Neuronal stem cell (in vitro differentiated cells): ENCODE results near the gene EIF1AY.
A peak's percentile ranks its signal among the peaks of the same experiment; 100 is the strongest.

Experiments
- DNase-seq: peaks from one replicate; pipeline ENCODE4 v3.0.0-alpha.2; 2013; ENCODE audit warnings: low spot score
- H2AFZ ChIP-seq: one replicate; pipeline ENCODE4 v1.6.1; 2013; ENCODE audit warnings: mild to moderate bottlenecking, low read length, inconsistent platforms
- H2AK5ac ChIP-seq: 2 replicates; pipeline ENCODE4 v1.6.1; 2013; ENCODE audit warnings: low read depth, mild to moderate bottlenecking, inconsistent platforms, low read length, moderate library complexity, mixed read lengths
- H2BK120ac ChIP-seq: 2 replicates; pipeline ENCODE4 v1.6.1; 2013; ENCODE audit warnings: low read depth, mild to moderate bottlenecking, inconsistent platforms, low read length, moderate library complexity, mixed read lengths
- H2BK12ac ChIP-seq: one replicate; pipeline ENCODE4 v1.6.1; 2013; ENCODE audit warnings: low read length, inconsistent platforms
- H2BK15ac ChIP-seq: 2 replicates; pipeline ENCODE4 v1.6.1; 2013; ENCODE audit warnings: mild to moderate bottlenecking, low read length, inconsistent platforms, mixed read lengths
- H2BK5ac ChIP-seq: one replicate; pipeline ENCODE4 v1.6.1; 2013; ENCODE audit warnings: inconsistent platforms, mild to moderate bottlenecking, low read length, moderate library complexity
- H3K14ac ChIP-seq: one replicate; pipeline ENCODE4 v1.6.1; 2013; ENCODE audit warnings: low read length, inconsistent platforms
- H3K18ac ChIP-seq: 2 replicates; pipeline ENCODE4 v1.6.1; 2013; ENCODE audit warnings: low read length, inconsistent platforms
- H3K23ac ChIP-seq: 2 replicates; pipeline ENCODE4 v1.6.1; 2013; ENCODE audit warnings: low read depth, mild to moderate bottlenecking, mixed read lengths, low read length, inconsistent platforms; ENCODE audit not compliant: poor library complexity
- H3K27ac ChIP-seq: replicated peaks from 3 replicates; pipeline ENCODE4 v1.5.1; 2013; ENCODE audit warnings: low read length, inconsistent platforms
- H3K27me3 ChIP-seq, 3 experiments: 2 replicates each; pipeline ENCODE4 v1.6.1; 2013; ENCODE audit warnings: low read length in 3 of 3, mild to moderate bottlenecking in 2 of 3, inconsistent platforms in 1 of 3, low read depth in 1 of 3, mixed read lengths in 1 of 3, moderate library complexity in 1 of 3; ENCODE audit not compliant: control insufficient read depth in 3 of 3, insufficient read depth in 3 of 3
- H3K36me3 ChIP-seq, 2 donors: replicated peaks in 1 of 2; 2 replicates each; pipeline ENCODE4 v1.6.1; 2013; ENCODE audit warnings: low read length in 2 of 2; ENCODE audit not compliant: control insufficient read depth in 2 of 2, insufficient read depth in 2 of 2
- H3K4ac ChIP-seq: 2 replicates; pipeline ENCODE4 v1.6.1; 2013; ENCODE audit warnings: inconsistent platforms, mild to moderate bottlenecking, low read length, moderate library complexity
- H3K4me1 ChIP-seq, 2 donors: 1 replicate in 1 of 2; 2 replicates in 1 of 2; pipeline ENCODE4 v1.6.1; 2013; ENCODE audit warnings: low read length in 2 of 2, low read depth in 1 of 2; ENCODE audit not compliant: control insufficient read depth in 2 of 2, insufficient read depth in 1 of 2
- H3K4me2 ChIP-seq: one replicate; pipeline ENCODE4 v1.6.1; 2013; ENCODE audit warnings: mild to moderate bottlenecking, low read length, inconsistent platforms; ENCODE audit not compliant: insufficient read depth, poor library complexity, severe bottlenecking
- H3K4me3 ChIP-seq, 2 donors: 2 replicates each; pipeline ENCODE4 v1.5.1; 2013; ENCODE audit warnings: low read length in 2 of 2, mild to moderate bottlenecking in 2 of 2, inconsistent platforms in 1 of 2, moderate library complexity in 1 of 2
- H3K79me1 ChIP-seq: one replicate; pipeline ENCODE4 v1.6.1; 2013; ENCODE audit warnings: low read depth, mild to moderate bottlenecking, inconsistent platforms, low read length, moderate library complexity
- H3K9ac ChIP-seq: one replicate; pipeline ENCODE4 v1.6.1; 2013; ENCODE audit warnings: mild to moderate bottlenecking, low read depth, low read length, inconsistent platforms; ENCODE audit not compliant: poor library complexity
- H3K9me3 ChIP-seq, 2 donors: replicated peaks in 1 of 2; 2 replicates each; pipeline versions ENCODE3 to v1.6.1; 2013; ENCODE audit warnings: low read length in 2 of 2, mild to moderate bottlenecking in 2 of 2, inconsistent platforms in 1 of 2, low read depth in 1 of 2, mixed read lengths in 1 of 2, moderate library complexity in 1 of 2; ENCODE audit not compliant: control insufficient read depth in 2 of 2, insufficient read depth in 1 of 2
- H4K8ac ChIP-seq: one replicate; pipeline ENCODE4 v1.6.1; 2013; ENCODE audit warnings: low read depth, mild to moderate bottlenecking, inconsistent platforms, low read length, moderate library complexity
- H4K91ac ChIP-seq: one replicate; pipeline ENCODE4 v1.6.1; 2013; ENCODE audit warnings: low read length, low read depth, mild to moderate bottlenecking, inconsistent platforms; ENCODE audit not compliant: poor library complexity
- WGBS, 2 donors: extraction: QIAGEN DNeasy Blood & Tissue Kit; methylation state at CpG; one replicate each; pipeline ENCODE4 v1.1.7; 2013; ENCODE audit warnings: missing lambda C conversion rate in 2 of 2, mixed read lengths in 1 of 2; ENCODE audit not compliant: insufficient read length in 2 of 2, insufficient replicate concordance in 1 of 2; ENCODE audit errors: extremely low coverage in 2 of 2; 5-methylcytosine and 5-hydroxymethylcytosine counted together

Gene EIF1AY

GRCh38 chrY:20571306-20571705, 4.3 kb upstream of the EIF1AY start:
- H3K36me3 ChIP-seq, result no peaks in the 10 kb centered on the region
- no peak overlapping the region for H3K23ac ChIP-seq
- H3K4me1 ChIP-seq, result no peaks in the 10 kb centered on the region
- no peak overlapping the region for H2AK5ac ChIP-seq
- no peak for DNase-seq
- no peak overlapping the region for H2BK5ac ChIP-seq
- no peak overlapping the region for H4K8ac ChIP-seq
- no peak overlapping the region for H3K4ac ChIP-seq
- no peak overlapping the region for H3K27ac ChIP-seq
- H3K9ac ChIP-seq, result no peak overlapping the region
- no peak overlapping the region for H3K4me3 ChIP-seq
- H2BK120ac ChIP-seq, result no peak overlapping the region
- no peak overlapping the region for H3K14ac ChIP-seq
- no peaks in the 10 kb centered on the region for H3K27me3 ChIP-seq
- H2BK12ac ChIP-seq, result no peak overlapping the region
- no peaks in the 10 kb centered on the region for H3K9me3 ChIP-seq
- H2BK15ac ChIP-seq, result no peak overlapping the region
- WGBS, 2 donors, result no CpG with 5 or more reads among the region's 3 CpGs
- H3K79me1 ChIP-seq, result no peaks in the 10 kb centered on the region
- no peak overlapping the region for H3K4me2 ChIP-seq
- H2AFZ ChIP-seq, result no peak overlapping the region
- no peak overlapping the region for H4K91ac ChIP-seq
- H3K18ac ChIP-seq, result no peak overlapping the region

GRCh38 chrY:20576506-20576905, 930 bp downstream of the EIF1AY start:
- no peak overlapping the region for H2BK12ac ChIP-seq
- H3K18ac ChIP-seq, result no peak overlapping the region
- H3K79me1 ChIP-seq, result no peaks in the 10 kb centered on the region
- H2AFZ ChIP-seq, result no peak overlapping the region
- peak overlapping the region; percentile 57 for H3K4me2 ChIP-seq
- no peaks in the 10 kb centered on the region for H3K4me1 ChIP-seq
- H3K14ac ChIP-seq, result no peak overlapping the region
- no peak overlapping the region for H4K8ac ChIP-seq
- H3K9me3 ChIP-seq, result no peaks in the 10 kb centered on the region
- H3K27ac ChIP-seq, result no peak overlapping the region
- no peaks in the 10 kb centered on the region for H3K36me3 ChIP-seq
- no peak overlapping the region for H2BK120ac ChIP-seq
- H2BK5ac ChIP-seq, result no peak overlapping the region
- H3K4ac ChIP-seq, result no peak overlapping the region
- no peak overlapping the region for H3K9ac ChIP-seq
- H2AK5ac ChIP-seq, result no peak overlapping the region
- H3K4me3 ChIP-seq, result peak overlapping the region in 1 of 2 donors; percentile 86
- H2BK15ac ChIP-seq, result no peak overlapping the region
- H4K91ac ChIP-seq, result no peak overlapping the region
- no peak overlapping the region for H3K23ac ChIP-seq
- no peaks in the 10 kb centered on the region for H3K27me3 ChIP-seq
- no CpG with 5 or more reads among the region's 5 CpGs for WGBS, 2 donors
- no peak for DNase-seq

GRCh38 chrY:20578206-20578605, 2.6 kb downstream of the EIF1AY start:
- no peak overlapping the region for H2BK15ac ChIP-seq
- H2AFZ ChIP-seq, result no peak overlapping the region
- no peak overlapping the region for H3K23ac ChIP-seq
- H3K27ac ChIP-seq, result no peak overlapping the region
- H2AK5ac ChIP-seq, result no peak overlapping the region
- WGBS, 2 donors, result no CpG with 5 or more reads among the region's 3 CpGs
- H3K36me3 ChIP-seq, result no peaks in the 10 kb centered on the region
- H3K9ac ChIP-seq, result no peak overlapping the region
- H2BK5ac ChIP-seq, result no peak overlapping the region
- no peaks in the 10 kb centered on the region for H3K27me3 ChIP-seq
- no peak for DNase-seq
- no peak overlapping the region for H3K18ac ChIP-seq
- H4K91ac ChIP-seq, result no peak overlapping the region
- H3K79me1 ChIP-seq, result no peaks in the 10 kb centered on the region
- H2BK12ac ChIP-seq, result no peak overlapping the region
- H2BK120ac ChIP-seq, result no peak overlapping the region
- no peaks in the 10 kb centered on the region for H3K9me3 ChIP-seq
- no peak overlapping the region for H3K4ac ChIP-seq
- H3K14ac ChIP-seq, result no peak overlapping the region
- H4K8ac ChIP-seq, result no peak overlapping the region
- H3K4me2 ChIP-seq, result no peak overlapping the region
- H3K4me1 ChIP-seq, result no peaks in the 10 kb centered on the region
- H3K4me3 ChIP-seq, result no peak overlapping the region

- Histone ChIP-seq H4K91ac (no peak overlapping the region), H2BK15ac (no peak overlapping the region), H3K14ac (no peak overlapping the region), H2AFZ (no peak overlapping the region), H3K27me3 (no peaks in the 10 kb centered on the region), H2BK12ac (no peak overlapping the region), H4K8ac (no peak overlapping the region), H3K4me3 (no peak overlapping the region), H2BK120ac (no peak overlapping the region), H3K4me1 (no peaks in the 10 kb centered on the region), H3K27ac (no peak overlapping the region), H2BK5ac (no peak overlapping the region), H3K79me1 (no peaks in the 10 kb centered on the region), H3K9me3 (no peaks in the 10 kb centered on the region), H3K18ac (no peak overlapping the region), H3K9ac (no peak overlapping the region), H3K23ac (no peak overlapping the region), H2AK5ac (no peak overlapping the region), H3K4me2 (no peak overlapping the region), H3K4ac (no peak overlapping the region), H3K36me3 (no peaks in the 10 kb centered on the region)
- DNase-seq, result no peak
- no CpG with 5 or more reads among the region's 3 CpGs for WGBS, 2 donors
Measured at GRCh38 chrY:20581687-20582086, 6.1 kb downstream of the EIF1AY start.
